Smooth muscle cell of trachea (primary cell): ENCODE measurements around the gene CD2. TPM values are rescaled to one million over a fixed set of nuclear protein-coding genes. Genes with fewer than 3 reads are reported as not detected.

Experiments used
- total RNA-seq: library from RNA; depleted of rRNA; stranded (reverse); fragments of >200 nt; gene quantifications from 2 replicates; pipeline ENCODE4 v1.2.1, GENCODE V29; 2014

Gene CD2
- total RNA-seq, result under 0.01 TPM in 1 of 2 replicates, not detected in the other

GRCh38 chr1:116754198-116754977 lies at the start of gene CD2:
CD2 (plus strand) TSS chr1:116754430; CDS start chr1:116754493, 63 bp downstream.

Other genes with a start within 250 kb of the CD2 start
- 6.6 and 9.6 TPM in 2 replicates for gene CD58, start 183.4 kb upstream of the CD2 start, total RNA-seq
- 0.33 and 0.44 TPM in 2 replicates for gene IGSF3, start 86.7 kb upstream of the CD2 start, total RNA-seq
- gene PTGFRN, start 155.5 kb downstream of the CD2 start, total RNA-seq, result 47.0 and 82.7 TPM in 2 replicates
- gene CD101, start 247.3 kb downstream of the CD2 start, total RNA-seq, result 0.29 and 0.66 TPM in 2 replicates